Adrenal gland (tissue), 12 donors: ENCODE measurements around the gene BCORL1. TPM values are rescaled to one million over a fixed set of nuclear protein-coding genes. Genes with fewer than 3 reads are reported as not detected.
A peak's percentile ranks its signal among the peaks of the same experiment; 100 is the strongest.

ENCODE experiments used
- DNase-seq, 7 donors: peaks; one replicate each; pipeline ENCODE4 v3.0.0-alpha.2; 2019 to 2020
- H3K27ac ChIP-seq, 5 donors: fragments of 200-600 bp; sonication (generic) in 4 of 5; 1 replicate in 3 of 5; 2 replicates in 2 of 5; pipeline versions ENCODE4 v1.5.1 to v1.8.0; 2016 to 2020; ENCODE audit warnings: mild to moderate bottlenecking in 1 of 5
- H3K27me3 ChIP-seq: fragments of 200-600 bp; 2 replicates; pipeline ENCODE4 v1.8.0; 2021
- H3K36me3 ChIP-seq, 2 donors: fragments of 200-600 bp; replicated peaks in 1 of 2; 1 replicate in 1 of 2; 2 replicates in 1 of 2; pipeline versions ENCODE4 v1.5.1 to v1.8.0; 2018 to 2022
- H3K4me1 ChIP-seq, 2 donors: fragments of 200-600 bp; replicated peaks in 1 of 2; 1 replicate in 1 of 2; 2 replicates in 1 of 2; pipeline versions ENCODE4 v1.5.1 to v1.8.0; 2018 to 2021
- H3K4me3 ChIP-seq, 4 donors: fragments of 200-600 bp; sonication (generic) in 3 of 4; one replicate each; pipeline ENCODE4 v1.5.1; 2016 to 2018
- H3K9me3 ChIP-seq, 3 donors: fragments of 200-600 bp; sonication (generic) in 1 of 3; replicated peaks in 1 of 3; 1 replicate in 2 of 3; 2 replicates in 1 of 3; pipeline versions ENCODE4 v1.5.1 to v1.8.0; 2016 to 2021
- CTCF ChIP-seq, 6 experiments: fragments of 450-650 bp in 4 of 6; fragments of 200-600 bp in 2 of 6; sonication (generic) in 1 of 6; IDR thresholded peaks; 1 replicate in 5 of 6; 2 replicates in 1 of 6; pipeline versions ENCODE4 v1.5.1 to v1.8.0; 2016 to 2021; ENCODE audit warnings: antibody characterized with exemption in 6 of 6, mild to moderate bottlenecking in 2 of 6, moderate library complexity in 1 of 6
- POLR2A ChIP-seq, 2 donors: fragments of 450-650 bp; IDR thresholded peaks; one replicate each; pipeline ENCODE4 v1.6.1; 2017; ENCODE audit warnings: antibody characterized with exemption in 2 of 2, mild to moderate bottlenecking in 2 of 2, moderate library complexity in 1 of 2
- WGBS, 4 donors: extraction: QIAGEN DNeasy Blood & Tissue Kit in 2 of 4; methylation state at CpG; one replicate each; pipeline versions ENCODE4 v1.1.5 to v1.1.7; 2013 to 2017; 5-methylcytosine and 5-hydroxymethylcytosine counted together
- intact Hi-C, 2 donors: fragments of 100-400 bp; cut with DNase I; formaldehyde crosslinking; loops; one replicate each; pipeline versions ENCODE4 v1.14.1 to v1.15.0; 2022 to 2023
- polyA plus RNA-seq, 3 donors: library from polyadenylated mRNA; stranded (reverse); fragments of 200-250 nt in 2 of 3; fragments of 350-450 nt in 1 of 3; fragmentation: Illumina TruSeq in 1 of 3; extraction: RNeasy Lipid Tissue Mini Kit (QIAGEN cat#74804) in 1 of 3; gene quantifications; one replicate each; pipeline ENCODE4 v1.2.3, GENCODE V29; 2013 to 2014
- total RNA-seq, 9 donors: library from RNA; depleted of rRNA in 4 of 9; stranded (reverse); fragments of >200 nt in 4 of 9; fragments of 120-200 nt in 1 of 9; fragmentation: NEBNext Ultra II Directional in 1 of 9; extraction: Animal tissue kit (Norgen Biotek cat#: 25700) in 1 of 9; gene quantifications; one replicate each; pipeline versions ENCODE4 v1.1.0 to v1.2.4, GENCODE V29; 2013 to 2023
- donor health status: healthy with polysubstance abuse.
- donor health status: Bipolar disorder and iron deficiency.
- donor health status: DM: yes; HTN: yes; CAD: no.
- donor health status: DM: no; HTN: no; CAD: no.
- donor health status: DM: no; HTN: no; CAD: no.
- donor health status: DM: yes; HTN: yes; CAD: no.

BCORL1 gene
- total and polyA plus RNA-seq, 12 donors = 1.4 to 18.5 (median 7.0) TPM

DNA sequence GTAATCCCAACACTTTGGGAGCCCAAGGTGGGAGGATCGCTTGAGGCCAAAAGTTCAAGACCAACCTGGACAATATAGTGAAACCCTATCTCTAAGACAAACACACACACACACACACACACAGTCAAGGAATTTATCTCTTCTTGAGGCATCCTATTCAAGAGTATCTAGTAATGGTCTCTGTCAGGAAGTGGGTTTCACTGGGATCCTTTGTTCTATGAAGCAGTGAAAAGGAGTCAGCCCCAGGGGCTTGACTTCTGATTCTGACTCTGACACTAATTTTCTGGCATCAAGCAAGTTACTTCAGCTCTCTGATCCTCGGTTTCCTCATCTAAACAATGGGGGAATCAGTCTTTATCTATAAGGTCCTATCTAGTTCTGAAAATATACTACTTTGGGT, 41.7 kb upstream of the BCORL1 start:
- no peak overlapping the region for H3K27ac ChIP-seq
- no peaks in the 10 kb centered on the region for H3K36me3 ChIP-seq
- DNase-seq = no peak
- H3K4me1 ChIP-seq = no peaks in the 10 kb centered on the region
- no peaks in the 10 kb centered on the region for H3K9me3 ChIP-seq
- peaks cover 4% of the 10 kb centered on the region for H3K27me3 ChIP-seq
- TF ChIP-seq CTCF (IDR thresholded peaks at IDR 0.05) = no peak
- TF ChIP-seq POLR2A (IDR thresholded peaks at IDR 0.05) = no peak
- 70 to 92% (median 87%) methylated on average over 1 to 2 of the region's 2 CpGs for WGBS, 4 donors
- H3K4me3 ChIP-seq = no peak overlapping the region
- intact Hi-C loops = no loop called here

GRCh38 chrX:129945131-129945530, 37.3 kb upstream of the BCORL1 start:
- Histone ChIP-seq H3K9me3 (no peaks in the 10 kb centered on the region), H3K27me3 (no peaks in the 10 kb centered on the region), H3K4me3 (no peak overlapping the region), H3K4me1 (no peaks in the 10 kb centered on the region), H3K36me3 (no peaks in the 10 kb centered on the region), H3K27ac (no peak overlapping the region)
- DNase-seq = no peak
- WGBS, 4 donors = 50 to 80% (median 70%) methylated on average over 1 of the region's 1 CpG
- TF ChIP-seq POLR2A (IDR thresholded peaks at IDR 0.05) (no peak), CTCF (IDR thresholded peaks at IDR 0.05) (no peak)
- intact Hi-C loops = no loop called here

DNA sequence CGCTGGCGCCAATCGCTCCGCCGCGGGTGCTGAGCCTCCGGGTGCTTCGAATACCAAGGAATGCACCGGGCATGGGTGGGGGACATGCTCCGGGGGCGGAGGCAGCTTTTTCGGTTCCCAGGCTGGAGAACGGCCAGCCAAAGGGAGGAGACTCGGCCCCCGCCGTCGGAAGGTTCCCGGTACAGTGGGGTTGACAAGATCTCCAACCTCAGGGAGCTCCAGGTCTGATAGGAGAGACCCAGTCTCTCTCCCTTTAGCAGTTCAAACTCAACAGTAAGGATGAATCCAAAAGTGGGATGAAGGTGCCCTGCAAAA, 29.1 kb upstream of the BCORL1 start:
- intact Hi-C loops = no loop called here
- Histone ChIP-seq H3K27me3 (peaks cover 7% of the 10 kb centered on the region), H3K9me3 (no peaks in the 10 kb centered on the region), H3K36me3 (no peaks in the 10 kb centered on the region), H3K4me1 (no peaks in the 10 kb centered on the region), H3K27ac (no peak overlapping the region), H3K4me3 (peak overlapping the region in 1 of 4 donors; percentile 52)
- 12 to 80% (median 40%) methylated on average over 3 to 18 of the region's 18 CpGs; no CpG with 5 or more reads in 1 of the 4 donors for WGBS, 4 donors
- DNase-seq = no peak
- TF ChIP-seq POLR2A (IDR thresholded peaks at IDR 0.05) (no peak), CTCF (IDR thresholded peaks at IDR 0.05) (no peak)

- DNase-seq = no peak
- Histone ChIP-seq H3K36me3 (no peaks in the 10 kb centered on the region), H3K4me3 (no peak overlapping the region), H3K4me1 (no peaks in the 10 kb centered on the region), H3K27me3 (peaks cover 7% of the 10 kb centered on the region), H3K27ac (no peak overlapping the region), H3K9me3 (no peaks in the 10 kb centered on the region)
- 81 to 96% (median 90%) methylated on average over 3 to 4 of the region's 4 CpGs for WGBS, 4 donors
- TF ChIP-seq CTCF (IDR thresholded peaks at IDR 0.05) = no peak
- no peak for TF ChIP-seq POLR2A (IDR thresholded peaks at IDR 0.05)
- intact Hi-C loops = no loop called here
Observed at GRCh38 chrX:129953881-129954280, 28.6 kb upstream of the BCORL1 start.
